GM18505 (cell line): ENCODE measurements around the gene ATXN3L.
"Not testable (repeated sequence)": the region's sequence is repeated elsewhere in the genome, so short reads cannot be mapped to it uniquely, and the experiment has no call there.

Source experiments
- ATAC-seq: cut with Tn5 transposase; IDR thresholded peaks from one replicate; pipeline ENCODE4 v1.9.1; 2021; ENCODE audit not compliant: unreplicated experiment
- POLR2A ChIP-seq: IDR thresholded peaks from 4 replicates; pipeline ENCODE4 v1.6.1; 2011; ENCODE audit warnings: borderline replicate concordance; ENCODE audit not compliant: insufficient read depth, insufficient read length; ENCODE audit errors: extremely low read depth

Gene ATXN3L

DNA sequence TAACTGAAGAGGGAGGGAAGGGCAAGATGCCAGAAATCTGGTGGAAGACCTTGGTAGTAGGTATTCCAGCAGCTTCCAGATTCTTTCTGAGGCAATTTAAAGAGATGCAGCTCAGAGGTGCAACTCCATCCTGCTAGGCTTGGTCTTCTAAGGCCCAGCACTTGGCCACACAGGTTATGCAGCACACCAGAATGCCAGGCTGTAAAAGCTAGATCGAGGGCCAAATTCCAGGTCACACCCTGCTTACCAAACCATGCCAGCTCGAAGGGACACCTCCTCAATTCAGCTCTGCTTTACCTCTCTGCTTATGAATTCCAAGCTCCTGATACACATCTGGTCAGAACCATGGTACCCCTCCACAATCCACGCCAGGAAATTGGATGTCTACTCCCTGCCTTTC is 19.8 kb upstream of the ATXN3L start:
- ATAC-seq, result no peak
- TF ChIP-seq POLR2A, result no peak

DNA sequence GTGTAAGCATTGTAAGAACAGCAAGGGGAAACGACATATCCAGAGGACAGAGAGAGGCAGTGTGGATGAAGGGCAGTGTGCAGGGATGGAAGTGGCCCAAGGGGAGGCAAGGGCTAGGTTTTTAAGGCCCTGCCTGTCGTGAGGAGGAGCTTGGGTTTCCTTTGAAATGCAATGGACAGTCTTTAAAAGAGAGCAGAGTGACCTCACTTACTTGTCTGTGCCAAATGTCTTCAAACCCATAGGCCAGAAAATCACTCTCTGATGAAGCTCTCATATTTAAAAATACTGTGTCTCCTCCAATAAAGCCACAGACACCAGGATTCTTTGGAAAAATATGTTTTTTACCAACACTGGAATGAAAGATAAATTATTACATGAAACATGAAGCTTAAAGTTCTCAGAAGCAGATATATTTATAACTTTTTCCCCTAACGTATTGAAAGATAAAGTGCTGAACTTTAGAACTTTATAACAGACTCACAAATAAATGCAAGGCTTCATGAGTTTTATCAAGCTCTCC is 19.2 kb upstream of the ATXN3L start:
- no peak for TF ChIP-seq POLR2A
- no peak for ATAC-seq

DNA sequence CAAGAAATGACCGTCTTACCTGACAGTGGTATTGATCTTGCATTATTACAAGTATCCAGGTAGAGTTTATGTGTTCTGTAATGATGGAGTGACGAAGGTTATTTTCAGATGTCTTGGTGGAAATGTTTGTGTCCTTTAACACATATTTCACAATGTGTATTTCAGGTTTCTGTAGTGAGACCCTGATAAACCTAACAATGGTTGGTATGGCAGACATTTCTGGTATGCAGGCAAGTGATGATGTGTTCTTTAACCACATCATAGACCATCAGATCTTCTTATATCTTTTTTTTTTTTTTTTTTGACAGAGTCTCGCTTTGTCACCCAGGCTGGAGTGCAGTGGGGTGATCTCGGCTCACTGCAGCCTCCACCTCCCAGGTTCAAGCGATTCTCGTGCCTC is 14.6 kb upstream of the ATXN3L start:
- no peak for TF ChIP-seq POLR2A
- ATAC-seq, result no peak

DNA sequence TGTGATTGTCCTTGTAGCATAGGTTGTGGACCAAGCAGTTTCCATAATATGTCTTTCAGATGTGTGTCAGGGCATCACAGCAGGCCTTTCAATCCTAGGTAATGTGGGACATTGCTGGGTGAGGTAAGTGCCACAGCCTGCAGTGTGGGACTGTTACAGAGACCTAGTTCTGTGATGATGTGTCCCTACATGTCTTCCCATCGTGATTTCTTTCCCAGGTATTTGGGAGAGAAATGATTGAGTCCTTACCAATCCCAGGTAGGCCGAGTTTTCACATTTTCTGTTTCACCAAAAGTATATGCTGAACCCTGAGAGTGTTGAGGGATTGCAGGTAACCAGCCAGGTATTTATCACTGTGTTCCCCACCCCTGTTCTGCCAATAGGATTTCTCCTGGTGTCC is 10.6 kb upstream of the ATXN3L start:
- no peak for ATAC-seq
- TF ChIP-seq POLR2A, result no peak

DNA sequence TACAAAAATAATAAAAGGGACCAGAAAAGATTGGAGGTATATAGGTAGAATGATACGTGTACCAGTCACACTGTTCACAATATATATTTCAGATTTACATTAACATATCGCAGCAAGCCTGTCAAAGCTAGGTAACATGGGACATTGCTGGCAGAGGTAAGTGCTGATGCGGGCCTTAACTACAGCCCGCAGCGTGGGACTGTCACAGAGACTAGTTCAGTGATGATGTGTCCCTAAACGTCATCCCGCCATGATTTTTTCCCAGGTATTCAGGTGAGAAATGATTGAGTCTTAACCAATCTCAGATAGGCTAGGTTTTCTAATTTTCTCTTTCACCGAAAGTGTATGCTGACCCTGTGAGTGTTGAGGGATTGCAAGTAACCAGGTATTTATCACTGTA is 7.8 kb upstream of the ATXN3L start:
- TF ChIP-seq POLR2A, result no peak
- no peak for ATAC-seq

DNA sequence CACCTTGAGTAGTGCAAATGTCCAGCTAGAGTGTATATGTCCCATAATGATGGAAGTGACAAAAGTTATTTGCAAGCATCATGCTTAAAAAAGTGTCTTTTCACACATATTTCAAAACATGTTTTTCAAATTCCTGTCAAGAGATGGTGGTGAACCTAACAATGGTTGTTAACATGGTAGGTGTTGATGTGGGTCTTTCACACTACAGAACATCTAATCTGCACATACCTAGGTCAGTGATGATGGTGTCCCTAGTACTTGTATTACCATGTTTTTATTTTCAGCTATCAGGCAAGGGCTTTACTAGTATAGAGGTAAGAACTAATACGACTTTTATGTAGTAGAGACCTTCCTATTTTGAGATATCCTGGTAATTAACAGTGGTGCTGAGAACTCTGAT is 3.4 kb upstream of the ATXN3L start:
- ATAC-seq, result no peak
- no peak for TF ChIP-seq POLR2A

DNA sequence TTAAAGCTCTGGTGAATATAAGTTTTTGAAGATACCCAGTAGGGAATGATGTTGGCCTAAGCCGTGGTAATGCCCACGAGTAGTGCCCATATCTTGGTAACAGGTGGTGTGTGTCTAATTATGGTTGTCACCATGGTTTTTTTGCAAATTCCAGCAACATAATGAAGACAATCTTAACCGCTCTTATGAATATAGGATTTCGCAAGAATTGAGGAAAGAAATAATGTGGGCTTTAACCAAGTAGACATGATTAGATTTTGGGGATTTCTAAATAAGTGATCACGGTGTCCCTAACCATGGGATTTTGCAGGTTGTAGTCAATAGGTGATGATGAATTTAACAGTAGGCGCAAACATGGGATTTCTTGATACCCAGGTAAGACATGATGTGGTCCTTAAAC is 2.5 kb downstream of the ATXN3L start:
- TF ChIP-seq POLR2A, result no peak
- ATAC-seq, result no peak

DNA sequence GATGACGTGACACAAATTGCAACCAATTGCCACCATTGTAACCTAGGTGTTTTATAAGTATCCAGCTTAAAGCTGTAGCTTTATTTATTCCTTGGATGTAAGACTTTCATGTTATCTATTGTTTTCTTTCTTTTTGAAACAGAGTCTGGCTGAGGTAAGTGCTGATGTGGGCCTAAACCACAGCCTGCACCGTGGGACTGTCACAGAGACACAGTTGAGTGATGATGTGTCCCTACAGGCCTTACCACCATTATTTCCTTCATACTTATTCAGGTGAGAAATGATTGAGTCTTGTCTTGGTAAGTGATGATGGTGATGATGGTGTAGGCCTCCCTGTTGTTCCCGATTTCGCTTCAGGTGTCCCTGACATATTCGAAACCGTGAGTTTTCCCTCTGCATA is 8.3 kb downstream of the ATXN3L start:
- no peak for TF ChIP-seq POLR2A
- no peak for ATAC-seq

DNA sequence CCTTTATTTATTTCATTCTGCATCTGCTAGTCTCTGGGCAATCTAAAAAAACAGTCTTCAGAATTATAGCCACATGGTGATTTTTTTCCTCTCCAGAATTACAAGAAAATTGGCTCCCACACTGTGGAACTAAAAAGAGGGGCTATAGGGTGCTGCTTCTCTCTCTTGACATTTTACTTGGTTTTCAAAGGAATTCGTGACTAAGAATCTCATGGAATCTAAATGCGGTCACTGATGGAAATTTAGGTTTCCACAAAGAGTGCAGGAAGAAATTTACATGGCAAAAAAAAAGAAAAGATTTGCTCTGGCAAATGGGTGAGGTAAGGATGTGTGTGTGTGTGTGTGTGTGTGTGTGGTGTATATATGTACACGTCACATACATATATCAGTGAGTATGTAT is 10.2 kb downstream of the ATXN3L start:
- ATAC-seq, result no peak
- TF ChIP-seq POLR2A, result no peak

DNA sequence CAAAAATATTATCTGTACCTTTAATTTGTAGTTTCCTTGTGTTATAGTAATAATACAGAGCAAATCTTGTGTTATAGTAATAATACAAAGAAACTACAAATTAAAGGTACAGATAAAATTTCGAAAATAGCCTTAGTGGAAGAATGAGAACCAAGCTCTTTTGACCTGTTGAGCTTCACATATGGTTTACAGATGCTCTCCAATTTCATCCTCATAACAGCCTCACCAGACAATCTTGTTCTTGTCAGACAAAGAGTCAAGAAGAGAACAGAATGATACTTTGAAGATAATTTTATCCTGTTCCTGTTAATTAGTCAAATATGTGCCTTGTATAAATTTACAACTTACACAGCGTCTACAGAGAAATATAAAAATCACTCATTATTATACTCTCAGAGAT is 12.8 kb downstream of the ATXN3L start:
- no peak for TF ChIP-seq POLR2A
- ATAC-seq, result no peak

DNA sequence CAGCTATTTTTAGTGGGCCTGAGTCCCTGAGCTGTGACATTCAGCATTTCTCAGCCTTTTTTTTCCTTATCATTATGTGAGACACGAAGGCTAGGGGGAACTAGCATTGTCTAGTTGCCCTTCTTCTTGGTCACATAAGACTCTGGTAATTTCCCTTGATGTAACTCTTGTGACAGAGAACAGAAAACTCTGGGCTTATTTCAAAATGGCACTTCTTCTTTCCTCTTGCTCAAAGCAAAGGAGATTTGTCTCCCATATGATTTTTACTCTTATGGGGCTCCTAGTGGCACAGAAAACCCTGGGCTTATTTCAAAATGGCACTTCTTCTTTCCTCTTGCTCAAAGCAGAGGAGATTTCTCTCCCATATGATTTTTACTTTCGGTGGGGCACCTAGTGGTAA is 14.7 kb downstream of the ATXN3L start:
- no peak for TF ChIP-seq POLR2A
- ATAC-seq, result no peak

DNA sequence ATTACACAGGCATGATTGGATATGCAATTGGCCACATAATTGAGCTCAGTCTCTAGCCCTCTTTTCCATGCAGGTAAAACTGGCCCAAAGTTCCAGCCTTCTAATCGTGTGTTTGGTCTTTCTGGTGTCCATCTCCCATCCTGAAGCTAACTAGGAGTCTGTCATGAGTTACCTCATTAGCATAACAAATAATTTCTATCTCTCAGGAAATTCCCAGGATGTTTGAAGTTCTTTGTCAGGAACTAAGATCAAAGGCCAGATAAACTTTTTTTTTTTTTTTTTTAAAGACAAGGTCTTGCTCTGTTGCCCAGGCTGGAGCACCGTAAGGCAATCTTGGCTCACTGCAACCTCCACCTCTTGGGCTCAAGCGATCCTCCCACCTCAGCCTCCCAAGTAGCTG is 15.8 kb downstream of the ATXN3L start:
- no peak for ATAC-seq
- TF ChIP-seq POLR2A, result no peak

DNA sequence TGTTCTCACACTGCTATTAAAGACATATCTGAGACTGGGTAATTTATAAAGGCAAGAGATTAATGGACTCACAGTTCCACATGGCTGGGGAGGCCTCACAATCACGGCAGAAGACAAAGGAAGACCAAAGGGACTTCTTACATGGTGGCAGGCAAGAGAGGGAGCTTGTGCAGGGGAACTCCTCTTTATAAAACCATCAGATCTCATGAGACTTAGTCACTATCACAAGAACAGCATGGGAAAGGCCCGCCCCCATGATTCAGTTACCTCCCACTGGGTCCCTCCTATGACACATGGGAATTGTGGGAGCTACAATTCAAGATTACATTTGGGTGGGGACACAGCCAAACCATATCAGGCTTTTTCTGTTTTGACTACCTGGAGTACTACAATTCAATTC is 16.6 kb downstream of the ATXN3L start:
- not testable (repeated sequence) for ATAC-seq

DNA sequence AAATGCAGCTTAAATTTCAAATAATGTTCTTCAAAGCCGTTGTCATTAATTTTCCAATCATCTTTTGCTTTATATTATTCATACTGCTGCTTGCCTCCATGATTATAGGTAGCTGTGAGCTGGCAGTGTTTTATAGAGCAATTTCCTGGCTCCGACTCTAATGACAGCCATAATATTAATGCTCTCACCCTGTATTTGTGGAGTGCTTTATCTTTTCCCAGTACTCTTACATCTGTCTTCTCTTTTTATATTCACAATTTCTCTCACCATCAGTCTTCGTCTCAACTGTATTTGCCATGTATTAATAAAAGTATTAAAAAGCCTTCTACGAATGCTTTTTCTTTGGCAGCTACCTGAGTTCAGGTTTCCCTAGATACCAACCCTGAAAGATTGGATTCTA is 21.0 kb downstream of the ATXN3L start:
- ATAC-seq, result no peak
- TF ChIP-seq POLR2A, result no peak

DNA sequence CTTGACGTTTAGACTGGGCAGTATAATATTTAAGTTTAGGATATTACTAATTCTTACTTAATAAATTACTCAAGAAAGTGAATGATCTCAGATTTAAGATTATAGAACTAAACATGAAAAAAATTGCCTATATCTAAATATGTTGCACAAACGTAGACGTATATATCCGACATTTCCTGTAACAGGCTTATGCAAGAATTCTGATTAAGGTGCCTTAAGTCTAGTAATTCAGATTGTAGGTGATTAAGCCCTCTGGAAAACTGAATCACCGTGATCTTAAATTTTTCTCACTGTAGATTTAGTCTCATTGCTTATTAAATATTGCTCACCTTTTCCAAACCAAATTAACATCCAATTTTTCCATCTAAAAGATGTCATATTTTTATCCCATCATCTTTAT is 24.0 kb downstream of the ATXN3L start:
- no peak for TF ChIP-seq POLR2A
- ATAC-seq, result no peak
